ENCODE results near the gene TMUB2. TPM values are rescaled to one million over a fixed set of nuclear protein-coding genes. Genes with fewer than 3 reads are reported as not detected.
A peak's percentile ranks its signal among the peaks of the same experiment; 100 is the strongest.

The TMUB2 gene
- total and polyA plus RNA-seq, 2 of the 13 experiments (the other 11 are each of a cell fraction or from before 2014, with no cell fraction given) = 26.9 to 50.8 TPM

- peak; percentile 41; the same call in 1 of the 2 replicates for TF ChIP-seq IRF2 (CRISPR knock-in tag; IDR thresholded peaks at IDR 0.05)
- TF ChIP-seq SMAD1 (CRISPR knock-in tag; IDR thresholded peaks at IDR 0.05; ENCODE audit: borderline replicate concordance, low read depth) = no peak
- 0 out of 2 replicates have a peak, but pooled peaks have one; percentile 12 for TF ChIP-seq ZNF446 (CRISPR knock-in tag; IDR thresholded peaks at IDR 0.05)
- no peak for TF ChIP-seq ZNF530 (CRISPR knock-in tag; IDR thresholded peaks at IDR 0.05; ENCODE audit: low read depth)
- TF ChIP-seq PATZ1 (CRISPR knock-in tag; IDR thresholded peaks at IDR 0.05) = peak; percentile 92
- no peak for TF ChIP-seq NPAS2 (CRISPR knock-in tag; IDR thresholded peaks at IDR 0.05; ENCODE audit: borderline replicate concordance)
- peak; percentile 51; the same call in 1 of the 2 replicates for TF ChIP-seq SPEN (CRISPR knock-in tag; IDR thresholded peaks at IDR 0.05; ENCODE audit: low read depth)
- TF ChIP-seq IKZF5 (CRISPR knock-in tag; IDR thresholded peaks at IDR 0.05) = no peak
- peak; percentile 75 for TF ChIP-seq ISL2 (CRISPR knock-in tag; IDR thresholded peaks at IDR 0.05)
- no peak for TF ChIP-seq WIZ (CRISPR knock-in tag; IDR thresholded peaks at IDR 0.05)
- TF ChIP-seq PHF8 (CRISPR knock-in tag; IDR thresholded peaks at IDR 0.05) = peak; percentile 22
- TF ChIP-seq ZNF451 (CRISPR knock-in tag; IDR thresholded peaks at IDR 0.05) = no peak
- TF ChIP-seq RBFOX2 (IDR thresholded peaks at IDR 0.05; ENCODE audit: low read depth, low read length) = peak; percentile 80
- TF ChIP-seq CBX1 (IDR thresholded peaks at IDR 0.05; ENCODE audit: low read depth) = peak; percentile 69
- no peak for TF ChIP-seq GLI4 (CRISPR knock-in tag; IDR thresholded peaks at IDR 0.05; ENCODE audit: borderline replicate concordance)
- no peak for TF ChIP-seq HDAC6 (IDR thresholded peaks at IDR 0.05; ENCODE audit: low read depth, low read length)
- no peak for TF ChIP-seq PREB (CRISPR knock-in tag; IDR thresholded peaks at IDR 0.05)
- no peak for TF ChIP-seq ZSCAN30 (CRISPR knock-in tag; IDR thresholded peaks at IDR 0.05)
- no peak for TF ChIP-seq TEF (CRISPR knock-in tag; IDR thresholded peaks at IDR 0.05)
- TF ChIP-seq TGIF2 (CRISPR knock-in tag; IDR thresholded peaks at IDR 0.05) = peak; percentile 46; the same call in 1 of the 2 replicates
- no peak for TF ChIP-seq SNAPC2 (CRISPR knock-in tag; IDR thresholded peaks at IDR 0.05)
- no peak for TF ChIP-seq XBP1 (CRISPR knock-in tag; IDR thresholded peaks at IDR 0.05)
- no peak for TF ChIP-seq ZNF362 (CRISPR knock-in tag; IDR thresholded peaks at IDR 0.05; ENCODE audit: borderline replicate concordance)
- no peak for TF ChIP-seq SRSF9 (IDR thresholded peaks at IDR 0.05; ENCODE audit: borderline replicate concordance, insufficient read depth, low read depth, low read length, poor library complexity, severe bottlenecking)
Observed at GRCh38 chr17:44199553-44200477, 13.0 kb downstream of the TMUB2 start, which contains the start of gene ATXN7L3 (continued).

Data from HepG2 (cell line).